ENCODE results near the gene PROZ. TPM values are rescaled to one million over a fixed set of nuclear protein-coding genes. Genes with fewer than 3 reads are reported as not detected.

Gene PROZ
- total and polyA plus RNA-seq, 2 of the 13 experiments (the other 11 are each of a cell fraction or from before 2014, with no cell fraction given): 5.6 to 22.5 TPM

GRCh38 chr13:113157929-113158747 is at the start of gene PROZ (continued):
- TF ChIP-seq HMGXB3 (CRISPR knock-in tag; IDR thresholded peaks at IDR 0.05; ENCODE audit: borderline replicate concordance) (peak; percentile 31; the same call in 1 of the 2 replicates), ZNF713 (CRISPR knock-in tag; IDR thresholded peaks at IDR 0.05) (no peak; the same call in 1 of the 2 replicates), ZNF607 (CRISPR knock-in tag; IDR thresholded peaks at IDR 0.05; ENCODE audit: borderline replicate concordance) (no peak), ZNF205 (CRISPR knock-in tag; IDR thresholded peaks at IDR 0.05) (peak; percentile 73; the same call in 1 of the 2 replicates), ZNF383 (CRISPR knock-in tag; IDR thresholded peaks at IDR 0.05; ENCODE audit: borderline replicate concordance) (no peak), MAZ (IDR thresholded peaks at IDR 0.05; ENCODE audit: borderline replicate concordance, low read depth, low read length) (no peak), MAZ (CRISPR knock-in tag; IDR thresholded peaks at IDR 0.05; ENCODE audit: low read depth) (peak; percentile 59; the same call in 1 of the 2 replicates), ELF3 (CRISPR knock-in tag; IDR thresholded peaks at IDR 0.05) (0 out of 2 replicates have a peak, but pooled peaks have one; percentile 31), GATAD2A (CRISPR knock-in tag; IDR thresholded peaks at IDR 0.05) (peak; percentile 71), ATF7 (IDR thresholded peaks at IDR 0.05) (no peak), ATF7 (CRISPR knock-in tag; IDR thresholded peaks at IDR 0.05) (no peak), MED8 (CRISPR knock-in tag; IDR thresholded peaks at IDR 0.05; ENCODE audit: insufficient replicate concordance) (peak; percentile 22), ATRX (CRISPR knock-in tag; IDR thresholded peaks at IDR 0.05; ENCODE audit: borderline replicate concordance) (no peak), RARA (CRISPR knock-in tag; IDR thresholded peaks at IDR 0.05) (peak; percentile 80), ZNF629 (CRISPR knock-in tag; conservative IDR thresholded peaks at IDR 0.05) (0 out of 2 replicates have a peak, but pooled peaks have one; percentile 24), GTF2F1 (IDR thresholded peaks at IDR 0.05; ENCODE audit: low read length) (no peak), MEF2D (CRISPR knock-in tag; IDR thresholded peaks at IDR 0.05) (peak; percentile 79; the same call in 1 of the 2 replicates), AKNA (CRISPR knock-in tag; IDR thresholded peaks at IDR 0.05; ENCODE audit: borderline replicate concordance) (no peak)
- TF ChIP-seq, protein P1, sequence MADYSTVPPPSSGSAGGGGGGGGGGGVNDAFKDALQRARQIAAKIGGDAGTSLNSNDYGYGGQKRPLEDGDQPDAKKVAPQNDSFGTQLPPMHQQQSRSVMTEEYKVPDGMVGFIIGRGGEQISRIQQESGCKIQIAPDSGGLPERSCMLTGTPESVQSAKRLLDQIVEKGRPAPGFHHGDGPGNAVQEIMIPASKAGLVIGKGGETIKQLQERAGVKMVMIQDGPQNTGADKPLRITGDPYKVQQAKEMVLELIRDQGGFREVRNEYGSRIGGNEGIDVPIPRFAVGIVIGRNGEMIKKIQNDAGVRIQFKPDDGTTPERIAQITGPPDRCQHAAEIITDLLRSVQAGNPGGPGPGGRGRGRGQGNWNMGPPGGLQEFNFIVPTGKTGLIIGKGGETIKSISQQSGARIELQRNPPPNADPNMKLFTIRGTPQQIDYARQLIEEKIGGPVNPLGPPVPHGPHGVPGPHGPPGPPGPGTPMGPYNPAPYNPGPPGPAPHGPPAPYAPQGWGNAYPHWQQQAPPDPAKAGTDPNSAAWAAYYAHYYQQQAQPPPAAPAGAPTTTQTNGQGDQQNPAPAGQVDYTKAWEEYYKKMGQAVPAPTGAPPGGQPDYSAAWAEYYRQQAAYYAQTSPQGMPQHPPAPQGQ (CRISPR knock-in tag; IDR thresholded peaks at IDR 0.05; ENCODE audit: borderline replicate concordance): no peak

All from HepG2 (cell line).